ENCODE data around the gene CDK19. TPM values are rescaled to one million over a fixed set of nuclear protein-coding genes. Genes with fewer than 3 reads are reported as not detected.
A peak's percentile ranks its signal among the peaks of the same experiment; 100 is the strongest.

The CDK19 gene
- total and polyA plus RNA-seq, 9 of the 15 experiments (the other 6 are each of a cell fraction or from before 2014, with no cell fraction given): 3.8 to 15.2 (median 7.4) TPM

DNA sequence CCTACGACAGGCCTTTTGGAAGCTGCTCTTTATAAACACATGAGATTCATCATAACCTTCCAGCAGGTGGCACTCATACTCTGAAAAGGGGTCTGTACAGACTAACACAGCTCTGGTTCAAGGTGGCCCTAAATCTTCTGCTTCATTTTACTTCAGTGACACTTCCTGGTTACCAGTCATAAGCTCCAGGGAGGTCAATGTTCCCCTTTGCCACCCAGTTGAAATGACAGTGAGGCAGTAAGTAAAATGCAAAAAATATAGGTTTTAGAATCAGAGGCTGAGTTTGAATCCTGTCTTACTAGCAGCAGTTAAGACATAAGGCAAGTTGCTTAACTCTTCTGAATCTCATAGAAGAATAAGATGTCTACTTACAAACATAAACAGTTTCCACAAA, 132.8 kb downstream of the CDK19 start (continued):
- TF ChIP-seq EP300 (IDR thresholded peaks at IDR 0.05; ENCODE audit: low read length) (peak; percentile 36; the same call in 1 of the 2 replicates), RBM15 (IDR thresholded peaks at IDR 0.05; ENCODE audit: insufficient read depth, low read length) (no peak), MAFK (IDR thresholded peaks at IDR 0.05; ENCODE audit: low read length) (peak; percentile 7; the same call in 1 of the 2 replicates), TBL1XR1 (IDR thresholded peaks at IDR 0.05; ENCODE audit: low read length in 2 of 2) (peak in 1 of 2 experiments; percentile 48; a peak in 1 of 4 replicates), HDAC3 (IDR thresholded peaks at IDR 0.05; ENCODE audit: borderline replicate concordance, partially characterized antibody) (no peak)
- TF ChIP-seq, protein P1, sequence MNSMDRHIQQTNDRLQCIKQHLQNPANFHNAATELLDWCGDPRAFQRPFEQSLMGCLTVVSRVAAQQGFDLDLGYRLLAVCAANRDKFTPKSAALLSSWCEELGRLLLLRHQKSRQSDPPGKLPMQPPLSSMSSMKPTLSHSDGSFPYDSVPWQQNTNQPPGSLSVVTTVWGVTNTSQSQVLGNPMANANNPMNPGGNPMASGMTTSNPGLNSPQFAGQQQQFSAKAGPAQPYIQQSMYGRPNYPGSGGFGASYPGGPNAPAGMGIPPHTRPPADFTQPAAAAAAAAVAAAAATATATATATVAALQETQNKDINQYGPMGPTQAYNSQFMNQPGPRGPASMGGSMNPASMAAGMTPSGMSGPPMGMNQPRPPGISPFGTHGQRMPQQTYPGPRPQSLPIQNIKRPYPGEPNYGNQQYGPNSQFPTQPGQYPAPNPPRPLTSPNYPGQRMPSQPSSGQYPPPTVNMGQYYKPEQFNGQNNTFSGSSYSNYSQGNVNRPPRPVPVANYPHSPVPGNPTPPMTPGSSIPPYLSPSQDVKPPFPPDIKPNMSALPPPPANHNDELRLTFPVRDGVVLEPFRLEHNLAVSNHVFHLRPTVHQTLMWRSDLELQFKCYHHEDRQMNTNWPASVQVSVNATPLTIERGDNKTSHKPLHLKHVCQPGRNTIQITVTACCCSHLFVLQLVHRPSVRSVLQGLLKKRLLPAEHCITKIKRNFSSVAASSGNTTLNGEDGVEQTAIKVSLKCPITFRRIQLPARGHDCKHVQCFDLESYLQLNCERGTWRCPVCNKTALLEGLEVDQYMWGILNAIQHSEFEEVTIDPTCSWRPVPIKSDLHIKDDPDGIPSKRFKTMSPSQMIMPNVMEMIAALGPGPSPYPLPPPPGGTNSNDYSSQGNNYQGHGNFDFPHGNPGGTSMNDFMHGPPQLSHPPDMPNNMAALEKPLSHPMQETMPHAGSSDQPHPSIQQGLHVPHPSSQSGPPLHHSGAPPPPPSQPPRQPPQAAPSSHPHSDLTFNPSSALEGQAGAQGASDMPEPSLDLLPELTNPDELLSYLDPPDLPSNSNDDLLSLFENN (IDR thresholded peaks at IDR 0.05; ENCODE audit: low read depth in 2 of 2, low read length in 2 of 2): peak in 1 of 2 experiments; percentile 39; a peak in 1 of 4 replicates

Data from K562 (cell line).